ENCODE results near the gene TMEM135. TPM values are rescaled to one million over a fixed set of nuclear protein-coding genes. Genes with fewer than 3 reads are reported as not detected.

TMEM135 gene
- total and polyA plus RNA-seq, 2 donors (not counting 1 experiment from before 2014, with no cell fraction given) = 2.7 to 19.5 TPM

- ChIA-PET CTCF (interaction anchor here (0.6 kb wide), 1 partner anchor 74 kb away, joined by 3 read pairs; no protein-coding TSS in a partner anchor), POLR2A (no interaction called here)
- DNase-seq = no peak
- Histone ChIP-seq H3K27ac (ENCODE audit: low read length in 2 of 2) (no peak overlapping the region), H4K20me1 (ENCODE audit: control insufficient read depth, insufficient read depth, low read length, poor library complexity, severe bottlenecking) (no peaks in the 10 kb centered on the region), H3K4me1 (ENCODE audit: control insufficient read depth in 2 of 2, insufficient read depth in 2 of 2, low read length in 2 of 2) (no peaks in the 10 kb centered on the region), H3K4me3 (ENCODE audit: control extremely low read depth in 1 of 5, extremely low read depth in 1 of 5, insufficient read depth in 1 of 5, low read depth in 2 of 5, low read length in 4 of 5) (no peak overlapping the region), H3K27me3 (replicated peaks in 1 of 4; ENCODE audit: control extremely low read depth in 1 of 4, control insufficient read depth in 3 of 4, insufficient read depth in 4 of 4, low read length in 3 of 4) (no peaks in the 10 kb centered on the region), H3K79me2 (ENCODE audit: control insufficient read depth, insufficient read depth, low read length) (no peaks in the 10 kb centered on the region), H3K36me3 (replicated peaks in 1 of 2; ENCODE audit: control extremely low read depth in 1 of 2, control insufficient read depth in 1 of 2, extremely low read depth in 1 of 2, insufficient read depth in 2 of 2, low read length in 1 of 2) (no peaks in the 10 kb centered on the region), H3K9me3 (ENCODE audit: control extremely low read depth in 1 of 3, control insufficient read depth in 2 of 3, insufficient read depth in 1 of 3, low read length in 2 of 3) (no peaks in the 10 kb centered on the region), H3K9ac (ENCODE audit: low read length) (no peak overlapping the region), H3K4me2 (replicated peaks; ENCODE audit: low read depth, low read length, poor library complexity, severe bottlenecking) (no peak overlapping the region), H2AFZ (ENCODE audit: insufficient read depth, low read depth, low read length, poor library complexity, severe bottlenecking) (no peak overlapping the region)
- Mint-ChIP-seq H3K9me3 (ENCODE audit: insufficient read depth) (no peaks in the 10 kb centered on the region), H3K27ac (no peak overlapping the region), H3K4me1 (no peaks in the 10 kb centered on the region), H3K4me3 (no peak overlapping the region), H3K27me3 (peaks cover 13% of the 10 kb centered on the region)
- intact Hi-C loops (cut with micrococcal nuclease) = no loop called here
- TF ChIP-seq EZH2 (IDR thresholded peaks at IDR 0.05; ENCODE audit: borderline replicate concordance, insufficient read depth, low read depth, low read length, poor library complexity, severe bottlenecking) = no peak
- TF ChIP-seq, protein P1, sequence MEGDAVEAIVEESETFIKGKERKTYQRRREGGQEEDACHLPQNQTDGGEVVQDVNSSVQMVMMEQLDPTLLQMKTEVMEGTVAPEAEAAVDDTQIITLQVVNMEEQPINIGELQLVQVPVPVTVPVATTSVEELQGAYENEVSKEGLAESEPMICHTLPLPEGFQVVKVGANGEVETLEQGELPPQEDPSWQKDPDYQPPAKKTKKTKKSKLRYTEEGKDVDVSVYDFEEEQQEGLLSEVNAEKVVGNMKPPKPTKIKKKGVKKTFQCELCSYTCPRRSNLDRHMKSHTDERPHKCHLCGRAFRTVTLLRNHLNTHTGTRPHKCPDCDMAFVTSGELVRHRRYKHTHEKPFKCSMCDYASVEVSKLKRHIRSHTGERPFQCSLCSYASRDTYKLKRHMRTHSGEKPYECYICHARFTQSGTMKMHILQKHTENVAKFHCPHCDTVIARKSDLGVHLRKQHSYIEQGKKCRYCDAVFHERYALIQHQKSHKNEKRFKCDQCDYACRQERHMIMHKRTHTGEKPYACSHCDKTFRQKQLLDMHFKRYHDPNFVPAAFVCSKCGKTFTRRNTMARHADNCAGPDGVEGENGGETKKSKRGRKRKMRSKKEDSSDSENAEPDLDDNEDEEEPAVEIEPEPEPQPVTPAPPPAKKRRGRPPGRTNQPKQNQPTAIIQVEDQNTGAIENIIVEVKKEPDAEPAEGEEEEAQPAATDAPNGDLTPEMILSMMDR (IDR thresholded peaks at IDR 0.05) = no peak
- WGBS (ENCODE audit: insufficient coverage) = no CpG with 5 or more reads among the region's 1 CpG
- ATAC-seq (ENCODE audit: low read depth) = no peak
Measured at GRCh38 chr11:87007963-87008362, 29.8 kb upstream of the TMEM135 start.

DNA sequence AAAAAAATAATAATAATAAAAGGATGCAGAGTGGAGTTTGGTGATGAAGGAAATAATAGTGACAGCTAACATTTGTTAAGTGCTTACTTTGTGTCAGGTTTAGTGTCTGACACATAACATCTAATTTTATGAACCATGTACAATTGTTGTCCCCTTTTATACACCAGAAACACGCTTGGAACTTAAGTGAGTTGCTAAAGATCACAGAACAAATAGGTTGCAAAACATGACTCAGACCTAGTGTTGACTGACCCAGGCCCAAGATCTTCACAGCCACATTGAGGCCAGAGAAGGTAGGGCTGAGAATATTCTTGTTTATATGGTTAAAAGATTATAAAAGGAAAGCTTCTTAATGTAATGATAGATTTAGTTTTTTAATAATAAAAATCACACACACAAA, 25.6 kb upstream of the TMEM135 start:
- H2AFZ ChIP-seq (ENCODE audit: insufficient read depth, low read depth, low read length, poor library complexity, severe bottlenecking) = no peak overlapping the region
- POLR2A ChIA-PET = no interaction called here
- Mint-ChIP-seq H3K27me3 (no peaks in the 10 kb centered on the region), H3K4me3 (no peak overlapping the region), H3K9me3 (ENCODE audit: insufficient read depth) (no peaks in the 10 kb centered on the region), H3K27ac (no peak overlapping the region), H3K4me1 (no peaks in the 10 kb centered on the region)
- no CpG with 5 or more reads among the region's 1 CpG for WGBS (ENCODE audit: insufficient coverage)
- no peak for DNase-seq
- TF ChIP-seq, protein P1 (IDR thresholded peaks at IDR 0.05) = no peak
- no peak for TF ChIP-seq EZH2 (IDR thresholded peaks at IDR 0.05; ENCODE audit: borderline replicate concordance, insufficient read depth, low read depth, low read length, poor library complexity, severe bottlenecking)
- no peaks in the 10 kb centered on the region for H3K36me3 ChIP-seq (replicated peaks in 1 of 2; ENCODE audit: control extremely low read depth in 1 of 2, control insufficient read depth in 1 of 2, extremely low read depth in 1 of 2, insufficient read depth in 2 of 2, low read length in 1 of 2)
- H3K4me2 ChIP-seq (replicated peaks; ENCODE audit: low read depth, low read length, poor library complexity, severe bottlenecking) = no peak overlapping the region
- intact Hi-C loops (cut with micrococcal nuclease) = no loop called here
- H4K20me1 ChIP-seq (ENCODE audit: control insufficient read depth, insufficient read depth, low read length, poor library complexity, severe bottlenecking) = no peaks in the 10 kb centered on the region
- H3K9me3 ChIP-seq (ENCODE audit: control extremely low read depth in 1 of 3, control insufficient read depth in 2 of 3, insufficient read depth in 1 of 3, low read length in 2 of 3) = no peaks in the 10 kb centered on the region
- H3K27me3 ChIP-seq (replicated peaks in 1 of 4; ENCODE audit: control extremely low read depth in 1 of 4, control insufficient read depth in 3 of 4, insufficient read depth in 4 of 4, low read length in 3 of 4) = no peaks in the 10 kb centered on the region
- H3K4me3 ChIP-seq (ENCODE audit: control extremely low read depth in 1 of 5, extremely low read depth in 1 of 5, insufficient read depth in 1 of 5, low read depth in 2 of 5, low read length in 4 of 5) = no peak overlapping the region
- CTCF ChIA-PET = no interaction called here
- H3K4me1 ChIP-seq (ENCODE audit: control insufficient read depth in 2 of 2, insufficient read depth in 2 of 2, low read length in 2 of 2) = no peaks in the 10 kb centered on the region
- no peak overlapping the region for H3K27ac ChIP-seq (ENCODE audit: low read length in 2 of 2)
- no peaks in the 10 kb centered on the region for H3K79me2 ChIP-seq (ENCODE audit: control insufficient read depth, insufficient read depth, low read length)
- no peak for ATAC-seq (ENCODE audit: low read depth)
- H3K9ac ChIP-seq (ENCODE audit: low read length) = no peak overlapping the region
